ENCODE results near the gene SPATA12. TPM values are rescaled to one million over a fixed set of nuclear protein-coding genes. Genes with fewer than 3 reads are reported as not detected.

The SPATA12 gene
- total RNA-seq, 1 experiment from 2014 or later = 0.47 TPM

DNA sequence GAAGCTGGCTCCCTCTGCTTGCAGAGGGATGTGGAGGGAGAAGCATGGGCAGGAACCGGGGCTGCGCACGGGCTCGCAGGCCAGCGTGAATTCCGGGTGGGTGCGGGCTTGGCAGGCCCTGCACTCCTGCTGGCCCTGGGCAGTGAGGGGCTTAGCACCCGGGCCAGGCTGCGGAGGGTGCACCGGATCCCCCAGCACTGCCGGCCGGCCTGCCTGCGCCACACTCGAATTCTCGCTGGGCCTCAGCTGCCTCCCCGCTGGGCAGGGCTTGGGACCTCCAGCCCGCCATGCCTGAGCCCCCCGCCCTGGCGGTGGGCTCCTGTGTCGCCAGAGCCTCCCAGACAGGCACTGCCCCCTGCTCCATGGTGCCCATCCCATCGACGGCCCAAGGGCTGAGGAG, 47.6 kb upstream of the SPATA12 start:
- Histone ChIP-seq H3F3A (ENCODE audit: low read length, unreplicated experiment) (peaks cover 5% of the 10 kb centered on the region), H2AFZ (ENCODE audit: low read length) (no peak overlapping the region), H3K36me3 (ENCODE audit: low read depth, low read length) (no peaks in the 10 kb centered on the region), H3K4me1 (ENCODE audit: insufficient read depth, low read length) (peaks cover 41% of the 10 kb centered on the region), H3K4me3 (ENCODE audit: low read length) (no peak overlapping the region), H3K27me3 (ENCODE audit: low read length) (no peaks in the 10 kb centered on the region), H3K4me2 (ENCODE audit: low read length) (no peak overlapping the region), H3K79me2 (ENCODE audit: low read length) (no peaks in the 10 kb centered on the region), H3K9ac (ENCODE audit: low read length) (no peak overlapping the region), H4K20me1 (ENCODE audit: low read length) (no peaks in the 10 kb centered on the region), H3K9me3 (ENCODE audit: low read length) (no peaks in the 10 kb centered on the region), H3K9me2 (replicated peaks; ENCODE audit: low read length) (no peaks in the 10 kb centered on the region), H3K27ac (ENCODE audit: low read length) (no peak overlapping the region)
- CTCF ChIA-PET = no interaction called here
- TF ChIP-seq EZH2 (IDR thresholded peaks at IDR 0.05; ENCODE audit: low read length, unreplicated experiment) = no peak
- TF ChIP-seq, protein P1, sequence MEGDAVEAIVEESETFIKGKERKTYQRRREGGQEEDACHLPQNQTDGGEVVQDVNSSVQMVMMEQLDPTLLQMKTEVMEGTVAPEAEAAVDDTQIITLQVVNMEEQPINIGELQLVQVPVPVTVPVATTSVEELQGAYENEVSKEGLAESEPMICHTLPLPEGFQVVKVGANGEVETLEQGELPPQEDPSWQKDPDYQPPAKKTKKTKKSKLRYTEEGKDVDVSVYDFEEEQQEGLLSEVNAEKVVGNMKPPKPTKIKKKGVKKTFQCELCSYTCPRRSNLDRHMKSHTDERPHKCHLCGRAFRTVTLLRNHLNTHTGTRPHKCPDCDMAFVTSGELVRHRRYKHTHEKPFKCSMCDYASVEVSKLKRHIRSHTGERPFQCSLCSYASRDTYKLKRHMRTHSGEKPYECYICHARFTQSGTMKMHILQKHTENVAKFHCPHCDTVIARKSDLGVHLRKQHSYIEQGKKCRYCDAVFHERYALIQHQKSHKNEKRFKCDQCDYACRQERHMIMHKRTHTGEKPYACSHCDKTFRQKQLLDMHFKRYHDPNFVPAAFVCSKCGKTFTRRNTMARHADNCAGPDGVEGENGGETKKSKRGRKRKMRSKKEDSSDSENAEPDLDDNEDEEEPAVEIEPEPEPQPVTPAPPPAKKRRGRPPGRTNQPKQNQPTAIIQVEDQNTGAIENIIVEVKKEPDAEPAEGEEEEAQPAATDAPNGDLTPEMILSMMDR (conservative IDR thresholded peaks at IDR 0.05; ENCODE audit: low read depth, low read length) = no peak
- TF ChIP-seq EZH2phosphoT487 (IDR thresholded peaks at IDR 0.05; ENCODE audit: borderline replicate concordance, low read length) = no peak
- DNase-seq (no peak), ATAC-seq (no peak)
- POLR2A ChIA-PET (ENCODE audit: unreplicated experiment) = no interaction called here
- intact Hi-C loops (cut with micrococcal nuclease) = no loop called here
- no TSS peak for BruUV-seq (replicated peaks)

- H3K27ac ChIP-seq (ENCODE audit: low read length) = peak overlapping the region; percentile 76
- H3K79me2 ChIP-seq (ENCODE audit: low read length) = no peaks in the 10 kb centered on the region
- no peak overlapping the region for H3K4me3 ChIP-seq (ENCODE audit: low read length)
- peaks cover 31% of the 10 kb centered on the region for H3K4me1 ChIP-seq (ENCODE audit: insufficient read depth, low read length)
- intact Hi-C loops (cut with micrococcal nuclease) = no loop called here
- 0 out of 2 replicates have a peak overlapping the region, but pooled peaks have one; percentile 53 for H3K9ac ChIP-seq (ENCODE audit: low read length)
- no peaks in the 10 kb centered on the region for H3K9me3 ChIP-seq (ENCODE audit: low read length)
- POLR2A ChIA-PET (ENCODE audit: unreplicated experiment) = no interaction called here
- no peaks in the 10 kb centered on the region for H3F3A ChIP-seq (ENCODE audit: low read length, unreplicated experiment)
- peak overlapping the region; percentile 43 for H3K4me2 ChIP-seq (ENCODE audit: low read length)
- no peak for TF ChIP-seq EZH2phosphoT487 (IDR thresholded peaks at IDR 0.05; ENCODE audit: borderline replicate concordance, low read length)
- TF ChIP-seq EZH2 (IDR thresholded peaks at IDR 0.05; ENCODE audit: low read length, unreplicated experiment) = no peak
- TF ChIP-seq, protein P1 (conservative IDR thresholded peaks at IDR 0.05; ENCODE audit: low read depth, low read length) = no peak
- H4K20me1 ChIP-seq (ENCODE audit: low read length) = no peaks in the 10 kb centered on the region
- DNase-seq (no peak), ATAC-seq (no peak)
- no TSS peak for BruUV-seq (replicated peaks)
- H3K27me3 ChIP-seq (ENCODE audit: low read length) = no peaks in the 10 kb centered on the region
- peak overlapping the region; percentile 69; the same call in 1 of the 2 replicates for H2AFZ ChIP-seq (ENCODE audit: low read length)
- H3K36me3 ChIP-seq (ENCODE audit: low read depth, low read length) = no peaks in the 10 kb centered on the region
- H3K9me2 ChIP-seq (replicated peaks; ENCODE audit: low read length) = no peaks in the 10 kb centered on the region
- CTCF ChIA-PET = no interaction called here
Measured at GRCh38 chr3:57015350-57015729, 45.1 kb upstream of the SPATA12 start.

DNA sequence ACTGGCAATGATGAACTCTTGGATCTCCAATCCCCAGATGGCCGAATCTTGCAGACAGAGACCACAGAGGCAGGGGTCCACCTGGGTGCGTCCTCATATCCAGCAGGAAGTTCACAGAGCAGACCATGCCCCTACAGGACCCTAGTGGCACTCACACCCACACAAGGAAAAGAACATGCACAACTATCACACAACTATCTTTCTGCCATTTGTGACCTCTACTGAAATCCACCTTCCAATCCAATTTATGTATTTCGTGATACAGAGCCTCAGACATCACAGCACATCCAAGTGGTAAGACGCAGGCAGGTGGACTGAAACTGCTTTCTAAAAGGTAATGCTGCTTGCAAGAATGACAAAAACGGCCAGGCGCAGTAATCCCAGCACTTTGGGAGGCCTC, 44.6 kb upstream of the SPATA12 start:
- no peak overlapping the region for H2AFZ ChIP-seq (ENCODE audit: low read length)
- ATAC-seq = no peak
- POLR2A ChIA-PET (ENCODE audit: unreplicated experiment) = no interaction called here

More for the DNA sequence above, 44.6 kb upstream of the SPATA12 start:
- Histone ChIP-seq H3F3A (ENCODE audit: low read length, unreplicated experiment) (no peaks in the 10 kb centered on the region), H3K36me3 (ENCODE audit: low read depth, low read length) (no peaks in the 10 kb centered on the region), H3K4me2 (ENCODE audit: low read length) (no peak overlapping the region), H3K79me2 (ENCODE audit: low read length) (no peaks in the 10 kb centered on the region), H3K9me3 (ENCODE audit: low read length) (no peaks in the 10 kb centered on the region), H3K27me3 (ENCODE audit: low read length) (no peaks in the 10 kb centered on the region), H3K9me2 (replicated peaks; ENCODE audit: low read length) (no peaks in the 10 kb centered on the region), H3K4me3 (ENCODE audit: low read length) (no peak overlapping the region), H3K4me1 (ENCODE audit: insufficient read depth, low read length) (peaks cover 31% of the 10 kb centered on the region), H4K20me1 (ENCODE audit: low read length) (no peaks in the 10 kb centered on the region), H3K9ac (ENCODE audit: low read length) (no peak overlapping the region), H3K27ac (ENCODE audit: low read length) (no peak overlapping the region)
- no peak for DNase-seq
- TF ChIP-seq EZH2phosphoT487 (IDR thresholded peaks at IDR 0.05; ENCODE audit: borderline replicate concordance, low read length) (no peak), EZH2 (IDR thresholded peaks at IDR 0.05; ENCODE audit: low read length, unreplicated experiment) (no peak)
- TF ChIP-seq, protein P1 (conservative IDR thresholded peaks at IDR 0.05; ENCODE audit: low read depth, low read length) = no peak
- CTCF ChIA-PET = no interaction called here
- intact Hi-C loops (cut with micrococcal nuclease) = no loop called here
- no TSS peak for BruUV-seq (replicated peaks)
